CD4-positive, alpha-beta memory T cell (primary cell): ENCODE data around the gene DMC1. TPM values are rescaled to one million over a fixed set of nuclear protein-coding genes. Genes with fewer than 3 reads are reported as not detected.

Experiments used
- CTCF ChIA-PET: fragments of 350-600 bp; sonication (Branson Sonifier 250); formaldehyde crosslinking; loops from one replicate; lab custom pipeline; 2021; ENCODE audit warnings: inconsistent platforms; ENCODE audit not compliant: partially characterized antibody; lab: Charles Lee
- POLR2A ChIA-PET: fragments of 350-600 bp; sonication (Branson Sonifier 250); formaldehyde crosslinking; loops from one replicate; lab custom pipeline; 2021; ENCODE audit not compliant: partially characterized antibody; lab: Charles Lee
- DNase-seq, 5 donors: peaks; one replicate each; pipeline versions ENCODE4 v3.0.0 to v3.0.0-alpha.2; 2020 to 2022; ENCODE audit warnings: mixed read lengths in 1 of 5
- H3K27ac ChIP-seq: one replicate; pipeline ENCODE4 v1.7.0; 2013; ENCODE audit warnings: low read depth, low read length
- H3K27me3 ChIP-seq: 2 replicates; pipeline ENCODE4 v1.7.0; 2013; ENCODE audit warnings: mild to moderate bottlenecking, low read length, moderate library complexity; ENCODE audit not compliant: insufficient read depth
- H3K36me3 ChIP-seq: 2 replicates; pipeline ENCODE4 v1.7.0; 2013; ENCODE audit warnings: mild to moderate bottlenecking, low read length, moderate library complexity; ENCODE audit not compliant: insufficient read depth
- H3K4me1 ChIP-seq: 2 replicates; pipeline ENCODE4 v1.7.0; 2013; ENCODE audit warnings: mild to moderate bottlenecking, low read length, moderate library complexity; ENCODE audit not compliant: insufficient read depth
- H3K4me3 ChIP-seq, 2 donors: one replicate each; pipeline ENCODE4 v1.7.0; 2013; ENCODE audit warnings: low read length in 2 of 2, mild to moderate bottlenecking in 1 of 2
- H3K9me3 ChIP-seq, 2 donors: one replicate each; pipeline ENCODE4 v1.7.0; 2013; ENCODE audit warnings: low read length in 2 of 2, control low read depth in 1 of 2; ENCODE audit not compliant: control insufficient read depth in 1 of 2
- H3K27ac Mint-ChIP-seq, 7 donors: one replicate each; pipeline ENCODE4 v1.8.0; 2020 to 2021; ENCODE audit warnings: mixed read lengths in 7 of 7, mild to moderate bottlenecking in 6 of 7, inconsistent platforms in 3 of 7, moderate library complexity in 3 of 7
- H3K27me3 Mint-ChIP-seq, 2 donors: one replicate each; pipeline ENCODE4 v1.8.0; 2020 to 2021; ENCODE audit warnings: mixed read lengths in 2 of 2
- H3K36me3 Mint-ChIP-seq, 2 donors: one replicate each; pipeline ENCODE4 v1.8.0; 2020 to 2021; ENCODE audit warnings: mixed read lengths in 2 of 2, inconsistent platforms in 1 of 2, mild to moderate bottlenecking in 1 of 2
- H3K4me1 Mint-ChIP-seq, 4 donors: one replicate each; pipeline ENCODE4 v1.8.0; 2020 to 2021; ENCODE audit warnings: mixed read lengths in 4 of 4, mild to moderate bottlenecking in 1 of 4
- H3K4me3 Mint-ChIP-seq, 8 donors: one replicate each; pipeline ENCODE4 v1.8.0; 2020 to 2021; ENCODE audit warnings: mixed read lengths in 8 of 8, mild to moderate bottlenecking in 7 of 8, moderate library complexity in 6 of 8, inconsistent platforms in 3 of 8
- H3K9me3 Mint-ChIP-seq, 8 donors: one replicate each; pipeline ENCODE4 v1.8.0; 2020 to 2021; ENCODE audit warnings: mixed read lengths in 8 of 8, mild to moderate bottlenecking in 5 of 8, inconsistent platforms in 3 of 8, moderate library complexity in 1 of 8
- intact Hi-C: fragments of 100-400 bp; cut with micrococcal nuclease; formaldehyde crosslinking; loops from one replicate; pipeline ENCODE4 v1.15.1; 2023
- polyA plus RNA-seq, 2 donors: library from polyadenylated mRNA; unstranded; fragments of 300-500 nt; fragmentation: Illumina TruSeq; gene quantifications; one replicate each; pipeline ENCODE4 v1.2.3, GENCODE V29; 2021
- total RNA-seq, 2 experiments: library from RNA; stranded (reverse); gene quantifications; one replicate each; pipeline ENCODE4 v1.2.3, GENCODE V29; 2021

Gene DMC1
- total and polyA plus RNA-seq, 4 experiments from 2014 or later: 0.29 to 1.1 TPM; not detected in 2

GRCh38 chr22:38612217-38613006 is 42.4 kb upstream of the DMC1 start:
- no peaks in the 10 kb centered on the region for H3K27me3 ChIP-seq
- POLR2A ChIA-PET: interaction anchor here (0.6 kb wide), 1 partner anchor 9 kb away, joined by 3 read pairs; no protein-coding TSS in a partner anchor
- no peaks in the 10 kb centered on the region for H3K36me3 ChIP-seq
- H3K4me3 Mint-ChIP-seq: no peak overlapping the region
- H3K9me3 ChIP-seq: no peaks in the 10 kb centered on the region
- intact Hi-C loops: no loop called here
- no peak overlapping the region for H3K27ac ChIP-seq
- CTCF ChIA-PET: no interaction called here
- H3K27ac Mint-ChIP-seq: no peak overlapping the region
- no peak for DNase-seq
- H3K36me3 Mint-ChIP-seq: peaks cover 2 to 3% of the 10 kb centered on the region in 2 donors
- peaks cover 10 to 16% of the 10 kb centered on the region in 2 donors for H3K27me3 Mint-ChIP-seq
- peaks cover 0 to 8% (median 1%) of the 10 kb centered on the region in 8 donors for H3K9me3 Mint-ChIP-seq
- H3K4me3 ChIP-seq: no peak overlapping the region
- H3K4me1 ChIP-seq: no peaks in the 10 kb centered on the region
- no peaks in the 10 kb centered on the region for H3K4me1 Mint-ChIP-seq

- no peak for DNase-seq
- Histone ChIP-seq H3K36me3 (no peaks in the 10 kb centered on the region), H3K9me3 (no peaks in the 10 kb centered on the region), H3K4me3 (no peak overlapping the region), H3K27me3 (no peaks in the 10 kb centered on the region), H3K27ac (no peak overlapping the region), H3K4me1 (no peaks in the 10 kb centered on the region)
- ChIA-PET CTCF (no interaction called here), POLR2A (no interaction called here)
- Mint-ChIP-seq H3K4me1 (no peaks in the 10 kb centered on the region), H3K27ac (no peak overlapping the region), H3K36me3 (no peaks in the 10 kb centered on the region), H3K27me3 (peaks cover 9 to 12% of the 10 kb centered on the region in 2 donors), H3K4me3 (no peak overlapping the region), H3K9me3 (peaks cover 0 to 2% (median under 1%) of the 10 kb centered on the region in 8 donors)
- intact Hi-C loops: no loop called here
Observed at GRCh38 chr22:38611559-38611958, 41.6 kb upstream of the DMC1 start.

GRCh38 chr22:38610234-38610633 is 40.3 kb upstream of the DMC1 start:
- no peaks in the 10 kb centered on the region for H3K4me1 Mint-ChIP-seq
- DNase-seq: no peak
- no peak overlapping the region for H3K4me3 ChIP-seq
- no peaks in the 10 kb centered on the region for H3K9me3 ChIP-seq
- H3K27ac ChIP-seq: no peak overlapping the region
- POLR2A ChIA-PET: no interaction called here
- H3K9me3 Mint-ChIP-seq: no peaks in the 10 kb centered on the region
- no peaks in the 10 kb centered on the region for H3K36me3 ChIP-seq
- H3K36me3 Mint-ChIP-seq: no peaks in the 10 kb centered on the region
- peaks cover 6% of the 10 kb centered on the region in 2 donors for H3K27me3 Mint-ChIP-seq
- intact Hi-C loops: no loop called here
- no peaks in the 10 kb centered on the region for H3K4me1 ChIP-seq
- CTCF ChIA-PET: no interaction called here
- no peaks in the 10 kb centered on the region for H3K27me3 ChIP-seq
- H3K4me3 Mint-ChIP-seq: no peak overlapping the region
- H3K27ac Mint-ChIP-seq: no peak overlapping the region

- H3K36me3 ChIP-seq: no peaks in the 10 kb centered on the region
- H3K27me3 ChIP-seq: no peaks in the 10 kb centered on the region
- ChIA-PET POLR2A (no interaction called here), CTCF (interaction anchor here (0.7 kb wide), 2 partner anchors 28 to 394 kb away, joined by 3 read pairs; no protein-coding TSS in a partner anchor)
- no peak for DNase-seq
- no peaks in the 10 kb centered on the region for H3K4me1 ChIP-seq
- no peaks in the 10 kb centered on the region for H3K9me3 ChIP-seq
- no peak overlapping the region for H3K4me3 Mint-ChIP-seq
- H3K36me3 Mint-ChIP-seq: no peaks in the 10 kb centered on the region
- H3K27ac Mint-ChIP-seq: no peak overlapping the region
- H3K9me3 Mint-ChIP-seq: no peaks in the 10 kb centered on the region
- no peak overlapping the region for H3K27ac ChIP-seq
- H3K27me3 Mint-ChIP-seq: peaks cover 2 to 3% of the 10 kb centered on the region in 2 donors
- H3K4me3 ChIP-seq: no peak overlapping the region
- intact Hi-C loops: no loop called here
- no peaks in the 10 kb centered on the region for H3K4me1 Mint-ChIP-seq
Observed at GRCh38 chr22:38608992-38609750, 39.2 kb upstream of the DMC1 start.

- H3K4me3 ChIP-seq: no peak overlapping the region
- no peak for DNase-seq
- Mint-ChIP-seq H3K4me1 (no peaks in the 10 kb centered on the region), H3K9me3 (no peaks in the 10 kb centered on the region), H3K36me3 (no peaks in the 10 kb centered on the region), H3K27me3 (peaks cover 3 to 4% of the 10 kb centered on the region in 2 donors), H3K27ac (no peak overlapping the region), H3K4me3 (no peak overlapping the region)
- no peaks in the 10 kb centered on the region for H3K9me3 ChIP-seq
- intact Hi-C loops: no loop called here
- no peaks in the 10 kb centered on the region for H3K36me3 ChIP-seq
- H3K27ac ChIP-seq: no peak overlapping the region
- no peaks in the 10 kb centered on the region for H3K4me1 ChIP-seq
- H3K27me3 ChIP-seq: no peaks in the 10 kb centered on the region
- POLR2A ChIA-PET: interaction anchor here (0.8 kb wide), 1 partner anchor 17 kb away, joined by 3 read pairs; no protein-coding TSS in a partner anchor
- CTCF ChIA-PET: no interaction called here
Observed at GRCh38 chr22:38607680-38608079, 37.7 kb upstream of the DMC1 start.

- DNase-seq: no peak
- H3K36me3 Mint-ChIP-seq: no peaks in the 10 kb centered on the region
- Histone ChIP-seq H3K27me3 (no peaks in the 10 kb centered on the region), H3K4me3 (no peak overlapping the region), H3K4me1 (no peaks in the 10 kb centered on the region), H3K9me3 (no peaks in the 10 kb centered on the region), H3K36me3 (no peaks in the 10 kb centered on the region), H3K27ac (no peak overlapping the region)
- peak overlapping the region in 1 of 7 donors; percentile 30 for H3K27ac Mint-ChIP-seq
- no peaks in the 10 kb centered on the region for H3K4me1 Mint-ChIP-seq
- no peaks in the 10 kb centered on the region for H3K9me3 Mint-ChIP-seq
- ChIA-PET POLR2A (no interaction called here), CTCF (no interaction called here)
- H3K27me3 Mint-ChIP-seq: peaks cover 5 to 7% of the 10 kb centered on the region in 2 donors
- intact Hi-C loops: no loop called here
- no peak overlapping the region for H3K4me3 Mint-ChIP-seq
Observed at GRCh38 chr22:38602166-38602565, 32.2 kb upstream of the DMC1 start.

- ChIA-PET POLR2A (no interaction called here), CTCF (no interaction called here)
- Histone ChIP-seq H3K9me3 (no peaks in the 10 kb centered on the region), H3K27me3 (no peaks in the 10 kb centered on the region), H3K4me1 (no peaks in the 10 kb centered on the region), H3K27ac (no peak overlapping the region), H3K4me3 (no peak overlapping the region), H3K36me3 (no peaks in the 10 kb centered on the region)
- Mint-ChIP-seq H3K36me3 (no peaks in the 10 kb centered on the region), H3K27ac (no peak overlapping the region), H3K4me1 (no peaks in the 10 kb centered on the region), H3K27me3 (peaks cover 3 to 7% of the 10 kb centered on the region in 2 donors), H3K9me3 (no peaks in the 10 kb centered on the region), H3K4me3 (no peak overlapping the region)
- DNase-seq: no peak
- intact Hi-C loops: no loop called here
Observed at GRCh38 chr22:38601221-38601764, 31.3 kb upstream of the DMC1 start.
